Neural cell (in vitro differentiated cells): ENCODE results near the gene GSTM5. TPM values are rescaled to one million over a fixed set of nuclear protein-coding genes. Genes with fewer than 3 reads are reported as not detected.
"Not testable (repeated sequence)": the region's sequence is repeated elsewhere in the genome, so short reads cannot be mapped to it uniquely, and the experiment has no call there.

ENCODE experiments used
- H2AFZ ChIP-seq: fragments of 200-600, 300-800 bp; sonication (generic), shearing (Covaris generic); 2 replicates; pipeline ENCODE4 v1.6.0; 2014; ENCODE audit warnings: low read depth, mild to moderate bottlenecking, antibody characterized with exemption, low read length, moderate library complexity
- H3F3A ChIP-seq: fragments of 200-600 bp; shearing (Covaris generic); 2 replicates; pipeline ENCODE4 v1.6.1; 2016; ENCODE audit warnings: mild to moderate bottlenecking, moderate library complexity, mixed read lengths, antibody characterized with exemption, low read length; ENCODE audit not compliant: insufficient read depth, poor library complexity, severe bottlenecking
- H3K27ac ChIP-seq: fragments of 200-600, 300-800 bp; sonication (generic), shearing (Covaris generic); 2 replicates; pipeline ENCODE4 v1.5.1; 2014; ENCODE audit warnings: mild to moderate bottlenecking, low read length, moderate library complexity
- H3K27me3 ChIP-seq: fragments of 300-800, 200-600 bp; sonication (generic), shearing (Covaris generic); 2 replicates; pipeline ENCODE4 v1.6.0; 2014; ENCODE audit warnings: mild to moderate bottlenecking, low read depth, low read length, moderate library complexity; ENCODE audit not compliant: insufficient read depth
- H3K36me3 ChIP-seq: fragments of 300-800, 200-600 bp; sonication (generic), shearing (Covaris generic); 2 replicates; pipeline ENCODE4 v1.5.1; 2014; ENCODE audit warnings: mild to moderate bottlenecking, antibody characterized with exemption, low read length, moderate library complexity; ENCODE audit not compliant: insufficient read depth
- H3K4me2 ChIP-seq: fragments of 300-800, 200-600 bp; sonication (generic), shearing (Covaris generic); 2 replicates; pipeline ENCODE4 v1.6.0; 2014; ENCODE audit warnings: mild to moderate bottlenecking, low read length
- H3K4me3 ChIP-seq: fragments of 300-800, 200-600 bp; sonication (generic), shearing (Covaris generic); 2 replicates; pipeline ENCODE4 v1.5.1; 2014; ENCODE audit warnings: mild to moderate bottlenecking, low read length, moderate library complexity
- H3K79me2 ChIP-seq: fragments of 200-600 bp; shearing (Covaris generic); replicated peaks from 2 replicates; pipeline ENCODE4 v1.6.0; 2014; ENCODE audit warnings: mild to moderate bottlenecking, low read length, moderate library complexity; ENCODE audit not compliant: insufficient read depth
- H3K9ac ChIP-seq: fragments of 300-800, 200-600 bp; sonication (generic), shearing (Covaris generic); 2 replicates; pipeline ENCODE4 v1.6.1; 2016; ENCODE audit warnings: mild to moderate bottlenecking, low read length, mixed read lengths
- H3K9me2 ChIP-seq: fragments of 200-600 bp; shearing (Covaris generic); 2 replicates; pipeline ENCODE4 v1.6.1; 2016; ENCODE audit warnings: mild to moderate bottlenecking, low read length, mixed read lengths; ENCODE audit not compliant: insufficient read depth
- H3K9me3 ChIP-seq: fragments of 200-600, 300-800 bp; sonication (generic), shearing (Covaris generic); 2 replicates; pipeline ENCODE4 v1.6.1; 2016; ENCODE audit warnings: mild to moderate bottlenecking, mixed run types, low read length, moderate library complexity, mixed read lengths
- H4K20me1 ChIP-seq: fragments of 200-600 bp; shearing (Covaris generic); 2 replicates; pipeline ENCODE4 v1.6.1; 2016; ENCODE audit warnings: mild to moderate bottlenecking, mixed run types; ENCODE audit not compliant: insufficient read depth
- EP300 ChIP-seq: fragments of 450-650 bp; conservative IDR thresholded peaks from 2 replicates; pipeline ENCODE4 v1.6.1; 2014; ENCODE audit warnings: antibody characterized with exemption, mild to moderate bottlenecking, moderate library complexity; ENCODE audit not compliant: poor library complexity, severe bottlenecking
- EZH2 ChIP-seq: fragments of 200-600, 300-800 bp; shearing (Covaris generic), sonication (generic); IDR thresholded peaks from 2 replicates; pipeline ENCODE4 v1.6.1; 2014; ENCODE audit warnings: antibody characterized with exemption, low read length, borderline replicate concordance, mild to moderate bottlenecking; ENCODE audit not compliant: insufficient read depth, poor library complexity, severe bottlenecking
- MXI1 ChIP-seq: fragments of 450-650 bp; conservative IDR thresholded peaks from 2 replicates; pipeline ENCODE4 v1.6.1; 2014; ENCODE audit warnings: antibody characterized with exemption, mild to moderate bottlenecking; ENCODE audit not compliant: poor library complexity, severe bottlenecking
- POLR2AphosphoS5 ChIP-seq: IDR thresholded peaks from 2 replicates; pipeline ENCODE4 v1.6.1; 2012
- RAD21 ChIP-seq: fragments of 450-650 bp; conservative IDR thresholded peaks from 2 replicates; pipeline ENCODE4 v1.6.1; 2014; ENCODE audit warnings: antibody characterized with exemption, mild to moderate bottlenecking, moderate library complexity
- SMC3 ChIP-seq: fragments of 450-650 bp; conservative IDR thresholded peaks from 2 replicates; pipeline ENCODE4 v1.6.1; 2014; ENCODE audit warnings: antibody characterized with exemption, mild to moderate bottlenecking, moderate library complexity; ENCODE audit not compliant: poor library complexity
- TAF1 ChIP-seq: IDR thresholded peaks from 2 replicates; pipeline ENCODE4 v1.6.1; 2012; ENCODE audit warnings: low read depth
- polyA plus RNA-seq: library from polyadenylated mRNA; depleted of rRNA; stranded (reverse); fragments of >200 nt; gene quantifications from 2 replicates; pipeline ENCODE4 v1.2.3, GENCODE V29; 2014
- TF ChIP-seq, protein P1 (sequence below): fragments of 450-650 bp; IDR thresholded peaks from 2 replicates; pipeline ENCODE4 v1.5.1; 2014; ENCODE audit warnings: antibody characterized with exemption, mild to moderate bottlenecking, moderate library complexity; ENCODE audit not compliant: poor library complexity, severe bottlenecking
- TF ChIP-seq, protein P2 (sequence below): IDR thresholded peaks from 2 replicates; pipeline ENCODE4 v1.6.1; 2012; ENCODE audit warnings: borderline replicate concordance

The GSTM5 gene
- polyA plus RNA-seq, 1 donor from 2014 or later: not detected

DNA sequence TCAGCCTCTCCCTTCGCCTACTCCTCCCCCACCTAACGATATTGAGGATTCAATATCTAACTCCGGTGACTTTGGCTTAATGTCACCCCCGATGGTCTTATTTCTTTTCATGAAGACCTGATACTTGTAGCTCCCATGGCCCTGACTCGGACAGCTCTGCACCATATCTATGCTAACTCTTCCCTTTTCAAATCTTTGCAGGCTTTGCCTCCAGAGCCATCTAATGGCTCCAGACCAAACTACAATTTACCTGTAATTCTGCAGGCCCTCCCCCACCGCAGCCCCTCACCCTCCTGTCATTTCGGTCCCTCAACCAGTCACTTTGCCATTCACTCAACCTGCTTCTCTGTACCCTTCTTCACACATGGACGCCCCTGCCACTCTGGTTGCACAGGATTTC, 7.9 kb upstream of the GSTM5 start:
- no peak overlapping the region for H3K4me3 ChIP-seq
- TF ChIP-seq MXI1 (no peak), EP300 (no peak), EZH2 (no peak)
- TF ChIP-seq, protein P1, sequence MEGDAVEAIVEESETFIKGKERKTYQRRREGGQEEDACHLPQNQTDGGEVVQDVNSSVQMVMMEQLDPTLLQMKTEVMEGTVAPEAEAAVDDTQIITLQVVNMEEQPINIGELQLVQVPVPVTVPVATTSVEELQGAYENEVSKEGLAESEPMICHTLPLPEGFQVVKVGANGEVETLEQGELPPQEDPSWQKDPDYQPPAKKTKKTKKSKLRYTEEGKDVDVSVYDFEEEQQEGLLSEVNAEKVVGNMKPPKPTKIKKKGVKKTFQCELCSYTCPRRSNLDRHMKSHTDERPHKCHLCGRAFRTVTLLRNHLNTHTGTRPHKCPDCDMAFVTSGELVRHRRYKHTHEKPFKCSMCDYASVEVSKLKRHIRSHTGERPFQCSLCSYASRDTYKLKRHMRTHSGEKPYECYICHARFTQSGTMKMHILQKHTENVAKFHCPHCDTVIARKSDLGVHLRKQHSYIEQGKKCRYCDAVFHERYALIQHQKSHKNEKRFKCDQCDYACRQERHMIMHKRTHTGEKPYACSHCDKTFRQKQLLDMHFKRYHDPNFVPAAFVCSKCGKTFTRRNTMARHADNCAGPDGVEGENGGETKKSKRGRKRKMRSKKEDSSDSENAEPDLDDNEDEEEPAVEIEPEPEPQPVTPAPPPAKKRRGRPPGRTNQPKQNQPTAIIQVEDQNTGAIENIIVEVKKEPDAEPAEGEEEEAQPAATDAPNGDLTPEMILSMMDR: no peak
- no peak overlapping the region for H2AFZ ChIP-seq
- no peaks in the 10 kb centered on the region for H3K79me2 ChIP-seq
- H3F3A ChIP-seq: no peaks in the 10 kb centered on the region
- H3K36me3 ChIP-seq: no peaks in the 10 kb centered on the region
- H3K9me3 ChIP-seq: no peaks in the 10 kb centered on the region
- H4K20me1 ChIP-seq: no peaks in the 10 kb centered on the region
- no peak overlapping the region for H3K9ac ChIP-seq
- H3K9me2 ChIP-seq: no peaks in the 10 kb centered on the region
- H3K27ac ChIP-seq: no peak overlapping the region
- H3K4me2 ChIP-seq: no peak overlapping the region
- no peaks in the 10 kb centered on the region for H3K27me3 ChIP-seq

DNA sequence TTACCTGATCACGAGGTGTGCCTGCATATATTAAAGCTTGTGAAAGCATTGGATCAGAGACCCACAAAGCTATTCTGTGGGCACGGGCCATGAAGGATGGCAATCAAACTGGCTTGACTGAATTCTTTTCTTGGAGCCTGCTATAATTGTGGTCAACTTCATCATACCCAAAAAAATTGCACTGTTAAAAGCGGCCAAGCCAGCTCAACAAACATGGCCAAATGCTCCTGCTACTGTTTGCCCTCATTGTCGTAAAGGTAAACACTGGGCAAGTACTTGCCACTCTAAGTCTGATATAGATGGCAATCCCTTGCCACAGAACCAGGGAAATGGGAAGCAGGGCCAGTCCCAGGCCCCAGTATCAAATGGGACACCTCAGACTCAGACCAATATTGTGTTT, 6.6 kb upstream of the GSTM5 start:
- H3K9me2 ChIP-seq: no peaks in the 10 kb centered on the region
- no peak overlapping the region for H3K9ac ChIP-seq
- no peaks in the 10 kb centered on the region for H3K9me3 ChIP-seq
- no peak for TF ChIP-seq EP300
- TF ChIP-seq TAF1: no peak
- TF ChIP-seq POLR2AphosphoS5: no peak
- no peak for TF ChIP-seq SMC3
- TF ChIP-seq, protein P1: no peak
- TF ChIP-seq, protein P2, sequence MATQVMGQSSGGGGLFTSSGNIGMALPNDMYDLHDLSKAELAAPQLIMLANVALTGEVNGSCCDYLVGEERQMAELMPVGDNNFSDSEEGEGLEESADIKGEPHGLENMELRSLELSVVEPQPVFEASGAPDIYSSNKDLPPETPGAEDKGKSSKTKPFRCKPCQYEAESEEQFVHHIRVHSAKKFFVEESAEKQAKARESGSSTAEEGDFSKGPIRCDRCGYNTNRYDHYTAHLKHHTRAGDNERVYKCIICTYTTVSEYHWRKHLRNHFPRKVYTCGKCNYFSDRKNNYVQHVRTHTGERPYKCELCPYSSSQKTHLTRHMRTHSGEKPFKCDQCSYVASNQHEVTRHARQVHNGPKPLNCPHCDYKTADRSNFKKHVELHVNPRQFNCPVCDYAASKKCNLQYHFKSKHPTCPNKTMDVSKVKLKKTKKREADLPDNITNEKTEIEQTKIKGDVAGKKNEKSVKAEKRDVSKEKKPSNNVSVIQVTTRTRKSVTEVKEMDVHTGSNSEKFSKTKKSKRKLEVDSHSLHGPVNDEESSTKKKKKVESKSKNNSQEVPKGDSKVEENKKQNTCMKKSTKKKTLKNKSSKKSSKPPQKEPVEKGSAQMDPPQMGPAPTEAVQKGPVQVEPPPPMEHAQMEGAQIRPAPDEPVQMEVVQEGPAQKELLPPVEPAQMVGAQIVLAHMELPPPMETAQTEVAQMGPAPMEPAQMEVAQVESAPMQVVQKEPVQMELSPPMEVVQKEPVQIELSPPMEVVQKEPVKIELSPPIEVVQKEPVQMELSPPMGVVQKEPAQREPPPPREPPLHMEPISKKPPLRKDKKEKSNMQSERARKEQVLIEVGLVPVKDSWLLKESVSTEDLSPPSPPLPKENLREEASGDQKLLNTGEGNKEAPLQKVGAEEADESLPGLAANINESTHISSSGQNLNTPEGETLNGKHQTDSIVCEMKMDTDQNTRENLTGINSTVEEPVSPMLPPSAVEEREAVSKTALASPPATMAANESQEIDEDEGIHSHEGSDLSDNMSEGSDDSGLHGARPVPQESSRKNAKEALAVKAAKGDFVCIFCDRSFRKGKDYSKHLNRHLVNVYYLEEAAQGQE: no peak
- no peak for TF ChIP-seq MXI1
- TF ChIP-seq RAD21: no peak
- no peak for TF ChIP-seq EZH2
- no peak overlapping the region for H2AFZ ChIP-seq
- H3K27me3 ChIP-seq: no peaks in the 10 kb centered on the region
- H3K27ac ChIP-seq: no peak overlapping the region
- H3K79me2 ChIP-seq: no peaks in the 10 kb centered on the region
- H3K36me3 ChIP-seq: no peaks in the 10 kb centered on the region
- no peaks in the 10 kb centered on the region for H4K20me1 ChIP-seq
- no peak overlapping the region for H3K4me2 ChIP-seq
- H3F3A ChIP-seq: no peaks in the 10 kb centered on the region
- H3K4me3 ChIP-seq: no peak overlapping the region

DNA sequence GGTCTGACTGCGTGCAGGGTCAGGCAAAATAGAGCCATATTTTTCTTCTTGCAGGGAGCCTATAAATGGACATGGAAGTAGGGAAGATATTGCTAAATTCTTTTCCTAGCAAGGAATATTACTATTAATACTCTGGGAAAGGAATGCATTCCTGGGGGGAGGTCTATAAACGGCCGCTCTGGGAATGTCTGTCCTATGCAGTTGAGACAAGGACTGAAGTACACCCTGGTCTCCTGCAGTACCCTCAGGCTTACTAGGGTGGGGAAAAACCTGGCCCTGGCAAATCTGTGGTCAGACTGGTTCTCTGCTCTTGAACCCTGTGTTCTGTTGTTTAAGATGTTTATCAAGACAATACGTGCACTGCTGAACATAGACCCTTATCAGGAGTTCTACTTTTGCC, 3.1 kb upstream of the GSTM5 start:
- H4K20me1 ChIP-seq, H3K27ac ChIP-seq: not testable (repeated sequence)

DNA sequence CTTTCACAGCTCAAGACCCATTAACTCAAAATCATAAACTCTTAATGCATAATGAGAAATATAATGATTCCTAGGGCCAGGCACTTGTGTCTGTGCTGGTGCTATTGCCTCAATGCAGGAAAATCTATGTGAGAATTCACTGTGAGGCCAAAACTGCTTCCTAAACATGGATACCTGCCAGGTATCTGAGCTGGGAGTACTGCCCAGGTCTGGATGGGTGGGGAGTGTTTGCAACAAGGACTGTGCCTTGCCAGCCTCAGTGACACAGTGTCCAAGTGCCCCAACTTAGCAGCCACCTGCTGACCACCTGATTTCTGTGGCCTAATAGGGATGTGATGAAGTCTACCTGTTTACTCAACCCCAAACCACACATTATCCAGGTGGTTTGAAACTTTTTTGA, 2.2 kb upstream of the GSTM5 start:
- H3K27me3 ChIP-seq, H2AFZ ChIP-seq, H3K4me3 ChIP-seq, H3K9me2 ChIP-seq, H3K9me3 ChIP-seq, H3F3A ChIP-seq, H3K27ac ChIP-seq, H3K79me2 ChIP-seq, H3K9ac ChIP-seq, H4K20me1 ChIP-seq, H3K4me2 ChIP-seq, H3K36me3 ChIP-seq: not testable (repeated sequence)

More for the DNA sequence above, 3.1 kb upstream of the GSTM5 start:
- H3K9me3 ChIP-seq, H3K4me2 ChIP-seq, H3K79me2 ChIP-seq, H3K27me3 ChIP-seq, H3F3A ChIP-seq, H3K4me3 ChIP-seq, H3K36me3 ChIP-seq, H3K9me2 ChIP-seq, H3K9ac ChIP-seq, H2AFZ ChIP-seq: not testable (repeated sequence)
